HG02970 (cell line): Measurements from ENCODE around the gene KLRF1.

Experiments
- ATAC-seq: cut with Tn5 transposase; IDR thresholded peaks from one replicate; pipeline ENCODE4 v1.9.1; 2021; ENCODE audit warnings: mild to moderate bottlenecking, moderate library complexity, moderate number of reproducible peaks; ENCODE audit not compliant: unreplicated experiment, low FRiP score

Gene KLRF1

GRCh38 chr12:9806714-9807113 is 20.6 kb upstream of the KLRF1 start:
- ATAC-seq = no peak

GRCh38 chr12:9808504-9808903 is 18.8 kb upstream of the KLRF1 start:
- no peak for ATAC-seq

GRCh38 chr12:9809338-9809737 is 17.9 kb upstream of the KLRF1 start:
- no peak for ATAC-seq

GRCh38 chr12:9809866-9810265 is 17.4 kb upstream of the KLRF1 start:
- no peak for ATAC-seq

GRCh38 chr12:9810671-9811070 is 16.6 kb upstream of the KLRF1 start:
- no peak for ATAC-seq

GRCh38 chr12:9811621-9812020 is 15.7 kb upstream of the KLRF1 start:
- no peak for ATAC-seq

- no peak for ATAC-seq
These were observed 13.2 kb upstream of the KLRF1 start for GRCh38 chr12:9813821-9814798.

- no peak for ATAC-seq
These were observed 6.9 kb upstream of the KLRF1 start for GRCh38 chr12:9820281-9820930.

GRCh38 chr12:9829483-9829882 is 2.2 kb downstream of the KLRF1 start:
- no peak for ATAC-seq

GRCh38 chr12:9829982-9830381 is 2.7 kb downstream of the KLRF1 start:
- ATAC-seq = no peak

GRCh38 chr12:9831720-9832119 is 4.4 kb downstream of the KLRF1 start:
- ATAC-seq = no peak

GRCh38 chr12:9843407-9843806 is 16.1 kb downstream of the KLRF1 start:
- ATAC-seq = no peak

GRCh38 chr12:9848899-9849298 is 21.6 kb downstream of the KLRF1 start:
- ATAC-seq = no peak

- no peak for ATAC-seq
These were observed 23.8 kb downstream of the KLRF1 start for GRCh38 chr12:9851050-9851449.

GRCh38 chr12:9851927-9852326 is 24.6 kb downstream of the KLRF1 start:
- no peak for ATAC-seq

GRCh38 chr12:9856151-9856550 is 28.9 kb downstream of the KLRF1 start:
- ATAC-seq = no peak

- no peak for ATAC-seq
These were observed 29.6 kb downstream of the KLRF1 start for GRCh38 chr12:9856894-9857293.

GRCh38 chr12:9858135-9858534 is 30.9 kb downstream of the KLRF1 start:
- ATAC-seq = no peak

- no peak for ATAC-seq
These were observed 37.8 kb downstream of the KLRF1 start for GRCh38 chr12:9864913-9865675.

- ATAC-seq = no peak
These were observed 39.6 kb downstream of the KLRF1 start for GRCh38 chr12:9866860-9867269.

GRCh38 chr12:9867531-9867930 is 40.2 kb downstream of the KLRF1 start:
- no peak for ATAC-seq
